Astrocyte of the spinal cord (primary cell): Measurements from ENCODE around the gene ROR1.

Experiments used
- DNase-seq: peaks from one replicate; pipeline ENCODE4 v3.0.0; 2011; ENCODE audit warnings: low read depth, low spot score
- H3K4me3 ChIP-seq: 2 replicates; pipeline ENCODE4 v1.5.1; 2011; ENCODE audit warnings: low read depth, mild to moderate bottlenecking, low read length, moderate library complexity
- CTCF ChIP-seq: IDR thresholded peaks from 2 replicates; pipeline ENCODE4 v1.5.1; 2012; ENCODE audit warnings: low read depth, mild to moderate bottlenecking, low read length, inconsistent platforms
- in situ Hi-C: cut with HindIII; loops from 2 replicates; pipeline ENCODE4 v1.10.0; 2017; ENCODE audit warnings: low sequenced_read_pairs

ROR1 gene

GRCh38 chr1:63936801-63937200 lies 163.0 kb downstream of the ROR1 start:
- DNase-seq, result no peak
- in situ Hi-C loops, result no loop called here
- H3K4me3 ChIP-seq, result no peak overlapping the region
- TF ChIP-seq CTCF, result no peak

- no peak overlapping the region for H3K4me3 ChIP-seq
- in situ Hi-C loops, result no loop called here
- no peak for DNase-seq
- no peak for TF ChIP-seq CTCF
These were observed 163.7 kb downstream of the ROR1 start for GRCh38 chr1:63937461-63938022.

GRCh38 chr1:63940440-63940839 lies 166.6 kb downstream of the ROR1 start:
- H3K4me3 ChIP-seq, result no peak overlapping the region
- no peak for DNase-seq
- no peak for TF ChIP-seq CTCF
- in situ Hi-C loops, result no loop called here

GRCh38 chr1:63943393-63943792 lies 169.6 kb downstream of the ROR1 start:
- no peak for DNase-seq
- in situ Hi-C loops, result no loop called here
- TF ChIP-seq CTCF, result no peak
- H3K4me3 ChIP-seq, result no peak overlapping the region

GRCh38 chr1:63945943-63946342 lies 172.1 kb downstream of the ROR1 start:
- H3K4me3 ChIP-seq, result no peak overlapping the region
- TF ChIP-seq CTCF, result no peak
- DNase-seq, result no peak
- in situ Hi-C loops, result no loop called here

- H3K4me3 ChIP-seq, result no peak overlapping the region
- in situ Hi-C loops, result no loop called here
- TF ChIP-seq CTCF, result no peak
- DNase-seq, result peak; percentile 40
These were observed 173.2 kb downstream of the ROR1 start for GRCh38 chr1:63946866-63947491.
